Pulmonary artery endothelial cell (primary cell): ENCODE data around the gene CAP2. TPM values are rescaled to one million over a fixed set of nuclear protein-coding genes. Genes with fewer than 3 reads are reported as not detected.
"Not testable (repeated sequence)": the region's sequence is repeated elsewhere in the genome, so short reads cannot be mapped to it uniquely, and the experiment has no call there.

Experiments
- DNase-seq: peaks from one replicate; pipeline ENCODE4 v3.0.0-alpha.2; 2011; ENCODE audit warnings: low read depth, low spot score
- total RNA-seq: library from RNA; depleted of rRNA; stranded (reverse); fragments of >200 nt; gene quantifications from 2 replicates; pipeline ENCODE4 v1.2.3, GENCODE V29; 2014

CAP2 gene
- total RNA-seq, 1 donor from 2014 or later, result 4.3 TPM

GRCh38 chr6:17396256-17396655 lies 2.9 kb downstream of the CAP2 start:
- DNase-seq, result no peak

GRCh38 chr6:17397764-17398194 lies 4.4 kb downstream of the CAP2 start:
- DNase-seq, result peak; percentile 44

GRCh38 chr6:17405181-17405943 lies 12.0 kb downstream of the CAP2 start:
- DNase-seq, result not testable (repeated sequence)

GRCh38 chr6:17405944-17406245 lies 12.5 kb downstream of the CAP2 start:
- DNase-seq, result no peak

- no peak for DNase-seq
Measured at GRCh38 chr6:17408081-17408480, 14.7 kb downstream of the CAP2 start.

GRCh38 chr6:17410281-17410680 lies 16.9 kb downstream of the CAP2 start:
- no peak for DNase-seq

- DNase-seq, result no peak
Measured at GRCh38 chr6:17413313-17413750, 19.9 kb downstream of the CAP2 start.

- not testable (repeated sequence) for DNase-seq
Measured at GRCh38 chr6:17414395-17414794, 21.0 kb downstream of the CAP2 start.

- no peak for DNase-seq
Measured at GRCh38 chr6:17415321-17415720, 21.9 kb downstream of the CAP2 start.

- DNase-seq, result no peak
Measured at GRCh38 chr6:17416806-17417205, 23.4 kb downstream of the CAP2 start.

- DNase-seq, result no peak
Measured at GRCh38 chr6:17417817-17418216, 24.4 kb downstream of the CAP2 start.

- DNase-seq, result no peak
Measured at GRCh38 chr6:17418281-17419188, 25.1 kb downstream of the CAP2 start.

- DNase-seq, result no peak
Measured at GRCh38 chr6:17419189-17419575, 25.8 kb downstream of the CAP2 start.

- DNase-seq, result no peak
Measured at GRCh38 chr6:17420368-17420767, 27.0 kb downstream of the CAP2 start.

GRCh38 chr6:17421406-17421805 lies 28.0 kb downstream of the CAP2 start:
- no peak for DNase-seq

GRCh38 chr6:17423026-17423425 lies 29.6 kb downstream of the CAP2 start:
- no peak for DNase-seq

GRCh38 chr6:17427062-17427461 lies 33.7 kb downstream of the CAP2 start:
- DNase-seq, result no peak

- DNase-seq, result no peak
Measured at GRCh38 chr6:17427617-17428016, 34.2 kb downstream of the CAP2 start.

- not testable (repeated sequence) for DNase-seq
Measured at GRCh38 chr6:17428595-17429120, 35.3 kb downstream of the CAP2 start.

GRCh38 chr6:17429383-17430061 lies 36.1 kb downstream of the CAP2 start:
- no peak for DNase-seq

- DNase-seq, result no peak
Measured at GRCh38 chr6:17431581-17431980, 38.2 kb downstream of the CAP2 start.

GRCh38 chr6:17432356-17432755 lies 39.0 kb downstream of the CAP2 start:
- DNase-seq, result no peak
